ENCODE results near the gene DTL.

DTL gene

GRCh38 chr1:212035835-212036605 lies 472 bp downstream of the DTL start:
- DNase-seq (ENCODE audit: low read depth, low spot score): no peak

GRCh38 chr1:212037900-212038299 lies 2.4 kb downstream of the DTL start:
- DNase-seq (ENCODE audit: low read depth, low spot score): no peak

GRCh38 chr1:212039622-212040021 lies 4.1 kb downstream of the DTL start:
- no peak for DNase-seq (ENCODE audit: low read depth, low spot score)

GRCh38 chr1:212040629-212041412 lies 5.3 kb downstream of the DTL start:
- DNase-seq (ENCODE audit: low read depth, low spot score): no peak

- no peak for DNase-seq (ENCODE audit: low read depth, low spot score)
These were observed 6.9 kb downstream of the DTL start for GRCh38 chr1:212042436-212042835.

GRCh38 chr1:212044851-212045250 lies 9.3 kb downstream of the DTL start:
- DNase-seq (ENCODE audit: low read depth, low spot score): no peak

GRCh38 chr1:212045981-212046380 lies 10.4 kb downstream of the DTL start:
- DNase-seq (ENCODE audit: low read depth, low spot score): no peak

GRCh38 chr1:212053993-212054392 lies 18.4 kb downstream of the DTL start:
- DNase-seq (ENCODE audit: low read depth, low spot score): no peak

GRCh38 chr1:212055333-212055732 lies 19.8 kb downstream of the DTL start:
- DNase-seq (ENCODE audit: low read depth, low spot score): no peak

GRCh38 chr1:212060632-212061472 lies 25.3 kb downstream of the DTL start:
- no peak for DNase-seq (ENCODE audit: low read depth, low spot score)

- no peak for DNase-seq (ENCODE audit: low read depth, low spot score)
These were observed 27.4 kb downstream of the DTL start for GRCh38 chr1:212062832-212063438.

- no peak for DNase-seq (ENCODE audit: low read depth, low spot score)
These were observed 32.2 kb downstream of the DTL start for GRCh38 chr1:212067787-212068186.

- no peak for DNase-seq (ENCODE audit: low read depth, low spot score)
These were observed 35.3 kb downstream of the DTL start for GRCh38 chr1:212070720-212071302.

GRCh38 chr1:212072047-212072446 lies 36.5 kb downstream of the DTL start:
- no peak for DNase-seq (ENCODE audit: low read depth, low spot score)

GRCh38 chr1:212073490-212073889 lies 37.9 kb downstream of the DTL start:
- DNase-seq (ENCODE audit: low read depth, low spot score): no peak

- no peak for DNase-seq (ENCODE audit: low read depth, low spot score)
These were observed 38.8 kb downstream of the DTL start for GRCh38 chr1:212074313-212074712.

- no peak for DNase-seq (ENCODE audit: low read depth, low spot score)
These were observed 39.3 kb downstream of the DTL start for GRCh38 chr1:212074856-212075255.

GRCh38 chr1:212077028-212077427 lies 41.5 kb downstream of the DTL start:
- no peak for DNase-seq (ENCODE audit: low read depth, low spot score)

- DNase-seq (ENCODE audit: low read depth, low spot score): no peak
These were observed 43.3 kb downstream of the DTL start for GRCh38 chr1:212078826-212079225.

- DNase-seq (ENCODE audit: low read depth, low spot score): no peak
These were observed 47.3 kb downstream of the DTL start for GRCh38 chr1:212082765-212083406.

All from brain pericyte (primary cell).